Posterior vena cava (tissue), 2 donors: ENCODE measurements around the gene UCN. TPM values are rescaled to one million over a fixed set of nuclear protein-coding genes. Genes with fewer than 3 reads are reported as not detected.
A peak's percentile ranks its signal among the peaks of the same experiment; 100 is the strongest.
"Not testable (repeated sequence)": the region's sequence is repeated elsewhere in the genome, so short reads cannot be mapped to it uniquely, and the experiment has no call there.

Source experiments
- DNase-seq: peaks from one replicate; pipeline ENCODE4 v3.0.0-alpha.2; 2020; ENCODE audit warnings: low spot score
- intact Hi-C, 2 donors: fragments of 100-400 bp; cut with DNase I; formaldehyde crosslinking; loops; one replicate each; pipeline versions ENCODE4 v1.14.1 to v1.14.2; 2022 to 2023
- total RNA-seq, 2 donors: library from RNA; stranded (reverse); fragmentation: NEBNext Ultra II Directional; extraction: Animal tissue kit (Norgen Biotek cat#: 25700); gene quantifications; one replicate each; pipeline ENCODE4 v1.2.1, GENCODE V29; 2021
- donor health status: DM: yes; HTN: yes; CAD: no.
- donor health status: DM: yes; HTN: yes; CAD: no.

Gene UCN
- total RNA-seq, 2 donors from 2014 or later = 0.95 to 1.2 TPM

DNA sequence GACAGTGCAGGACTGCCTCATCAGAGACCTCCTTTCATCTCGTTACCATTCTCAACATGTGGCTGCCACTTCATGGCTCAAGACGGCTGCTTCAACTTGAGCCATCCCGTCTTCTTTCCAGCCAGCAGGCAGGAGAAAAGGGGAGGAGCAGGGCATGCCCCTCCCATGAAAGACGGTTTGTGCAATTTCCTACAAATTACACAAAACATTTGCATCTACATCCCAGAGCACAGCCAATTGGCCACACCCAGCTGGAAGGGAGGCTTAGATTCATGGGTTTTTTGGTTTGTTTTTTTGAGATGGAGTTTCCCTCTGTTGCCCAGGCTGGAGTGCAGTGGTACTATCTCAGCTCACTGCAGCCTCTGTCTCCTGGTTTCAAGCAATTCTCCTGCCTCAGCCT is 11.8 kb downstream of the UCN start:
- peak; percentile 20 for DNase-seq

DNA sequence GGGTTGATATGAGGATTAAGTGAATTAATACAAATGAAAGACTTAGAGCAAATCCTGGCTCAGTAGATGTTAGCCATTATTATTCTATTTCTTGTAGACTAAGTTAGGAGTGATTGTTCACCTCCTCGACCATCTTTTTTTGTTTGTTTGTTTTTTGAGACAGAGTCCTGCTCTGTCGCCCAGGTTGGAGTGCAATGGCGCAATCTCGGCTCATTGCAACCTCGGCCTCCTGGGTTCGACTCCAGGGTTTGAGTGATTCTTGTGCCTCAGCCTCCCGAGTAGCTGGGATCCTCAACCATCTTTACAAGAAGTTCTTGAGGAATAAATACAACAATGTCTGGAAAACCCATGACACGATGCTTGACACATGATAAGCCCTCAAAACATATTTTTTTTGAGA is 13.3 kb downstream of the UCN start:
- DNase-seq = peak; percentile 12
- intact Hi-C loops = no loop called here

More for the DNA sequence above, 11.8 kb downstream of the UCN start:
- intact Hi-C loops = no loop called here

DNA sequence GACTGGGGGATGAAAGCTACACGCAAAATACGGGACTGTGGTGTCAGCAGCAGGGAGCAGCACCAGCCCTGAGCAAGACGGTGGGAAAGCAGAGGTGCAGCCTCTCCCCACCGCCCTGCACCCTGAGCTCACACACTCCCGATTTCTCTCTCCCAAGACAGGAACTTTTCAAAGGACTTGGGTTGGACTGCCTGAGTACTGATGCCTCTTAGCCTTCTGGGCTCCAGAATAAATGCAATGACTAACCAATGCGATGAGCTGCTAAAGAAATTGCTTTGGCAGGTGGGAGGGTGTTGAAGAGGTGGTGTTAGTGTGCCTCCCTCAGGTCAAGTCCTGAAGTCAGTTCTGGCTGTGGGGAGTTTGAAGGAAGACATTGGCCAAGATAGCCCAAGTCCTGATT is 16.4 kb downstream of the UCN start:
- peak; percentile 4 for DNase-seq
- intact Hi-C loops = no loop called here

DNA sequence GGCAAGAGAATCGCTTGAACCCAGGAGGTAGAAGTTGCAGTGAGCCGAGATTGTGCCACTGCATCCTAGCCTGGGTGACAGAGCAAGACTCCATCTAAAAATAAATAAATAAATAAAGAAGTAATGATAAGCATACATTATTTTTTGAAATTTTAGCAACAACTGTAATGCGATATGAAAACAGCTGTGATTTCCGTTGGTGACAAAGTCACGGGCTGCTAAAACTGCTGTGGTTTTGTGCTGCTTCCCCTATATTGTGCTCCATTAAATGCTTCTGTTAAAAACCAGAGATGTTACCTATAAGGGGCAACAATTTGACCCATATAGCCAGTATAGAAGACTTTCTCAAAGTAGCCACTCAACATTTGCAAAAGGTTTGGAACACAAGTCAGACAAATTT is 17.7 kb downstream of the UCN start:
- intact Hi-C loops = no loop called here
- peak; percentile 22 for DNase-seq

DNA sequence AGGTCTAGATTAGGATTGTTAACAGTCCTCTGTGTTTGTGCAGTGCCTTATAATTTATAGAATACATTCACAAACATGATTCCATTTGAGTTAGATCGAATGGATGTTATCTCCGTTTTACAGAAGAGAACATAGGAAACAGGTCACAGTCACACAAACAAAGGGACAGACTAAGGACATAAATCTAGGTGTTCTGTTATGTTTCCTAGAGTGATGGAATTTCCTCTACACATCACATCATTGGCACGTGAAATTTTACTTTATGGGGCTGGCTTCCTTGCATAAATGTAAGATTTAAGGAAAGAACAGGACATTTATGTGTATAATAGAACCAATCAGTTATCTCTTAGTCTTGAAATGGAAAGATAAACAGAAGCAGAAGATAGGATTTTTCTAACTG is 19.6 kb downstream of the UCN start:
- intact Hi-C loops = loop anchor here in 1 of 2 donors (10.0 kb wide), 1 partner anchor 324 kb away; no protein-coding TSS in a partner anchor
- DNase-seq = no peak

DNA sequence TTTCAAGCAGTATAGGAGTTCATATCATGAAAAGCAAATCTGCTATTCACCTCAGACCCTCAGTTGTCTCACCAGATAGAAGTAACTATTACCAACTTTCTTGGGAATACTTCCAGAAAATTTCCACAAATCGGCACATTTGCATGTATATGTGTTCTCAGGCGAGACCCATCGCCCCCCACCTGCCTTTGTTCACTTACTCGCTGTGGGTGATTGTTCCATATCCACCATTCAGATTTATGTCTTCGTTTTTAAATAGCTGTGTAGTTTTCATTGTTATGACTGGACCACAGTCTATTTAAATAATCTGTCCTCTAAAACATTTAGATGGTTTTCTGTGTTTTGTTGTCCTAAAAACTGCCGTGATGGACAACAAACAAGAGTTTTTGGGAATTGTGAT is 22.8 kb downstream of the UCN start:
- intact Hi-C loops = loop anchor here in 1 of 2 donors (10.0 kb wide), 1 partner anchor 321 kb away; no protein-coding TSS in a partner anchor
- DNase-seq = peak; percentile 40

DNA sequence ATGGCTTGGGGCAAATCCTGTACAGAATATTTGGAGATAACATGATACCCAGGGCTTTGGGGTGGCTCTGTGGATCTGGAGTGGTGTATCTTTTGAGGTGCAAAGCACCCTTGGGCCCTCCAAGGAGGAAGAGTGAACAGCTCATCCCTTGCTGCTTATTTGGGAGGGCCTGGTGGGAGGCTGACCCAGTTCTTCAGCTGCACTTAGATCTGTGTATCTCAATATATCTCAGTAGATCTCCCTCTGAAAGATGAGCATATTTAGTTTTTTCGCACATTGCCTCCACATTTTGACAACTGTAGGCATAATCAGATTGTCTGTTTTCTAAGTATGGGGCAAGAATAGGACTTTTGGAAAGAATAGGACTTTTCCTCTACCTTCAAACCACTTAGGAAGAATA is 23.2 kb downstream of the UCN start:
- intact Hi-C loops = loop anchor here in 1 of 2 donors (10.0 kb wide), 1 partner anchor 320 kb away; no protein-coding TSS in a partner anchor

DNA sequence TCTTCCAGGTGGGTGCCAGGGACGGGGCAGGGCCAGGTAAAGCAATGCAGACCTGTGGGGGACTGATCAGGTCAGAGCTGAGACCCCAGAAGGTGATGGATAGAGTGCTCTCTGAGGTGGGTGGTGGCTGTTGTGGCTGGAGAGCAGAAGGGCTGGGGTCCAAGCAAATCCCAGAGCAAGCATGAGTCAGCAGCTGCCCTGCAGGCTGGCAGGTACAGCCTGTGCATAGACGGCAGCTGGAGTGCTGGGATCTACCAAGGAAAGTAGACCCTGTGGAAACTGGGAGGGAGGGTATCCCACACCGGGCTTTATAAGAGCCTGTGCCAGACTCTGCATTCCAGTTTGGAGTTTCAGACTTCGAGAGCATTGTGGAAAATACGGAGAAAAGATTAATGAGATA is 25.4 kb downstream of the UCN start:
- intact Hi-C loops = loop anchor here in 1 of 2 donors (10.0 kb wide), 1 partner anchor 318 kb away; no protein-coding TSS in a partner anchor
- DNase-seq = peak; percentile 48

More for the DNA sequence above, 23.2 kb downstream of the UCN start:
- peak; percentile 2 for DNase-seq

DNA sequence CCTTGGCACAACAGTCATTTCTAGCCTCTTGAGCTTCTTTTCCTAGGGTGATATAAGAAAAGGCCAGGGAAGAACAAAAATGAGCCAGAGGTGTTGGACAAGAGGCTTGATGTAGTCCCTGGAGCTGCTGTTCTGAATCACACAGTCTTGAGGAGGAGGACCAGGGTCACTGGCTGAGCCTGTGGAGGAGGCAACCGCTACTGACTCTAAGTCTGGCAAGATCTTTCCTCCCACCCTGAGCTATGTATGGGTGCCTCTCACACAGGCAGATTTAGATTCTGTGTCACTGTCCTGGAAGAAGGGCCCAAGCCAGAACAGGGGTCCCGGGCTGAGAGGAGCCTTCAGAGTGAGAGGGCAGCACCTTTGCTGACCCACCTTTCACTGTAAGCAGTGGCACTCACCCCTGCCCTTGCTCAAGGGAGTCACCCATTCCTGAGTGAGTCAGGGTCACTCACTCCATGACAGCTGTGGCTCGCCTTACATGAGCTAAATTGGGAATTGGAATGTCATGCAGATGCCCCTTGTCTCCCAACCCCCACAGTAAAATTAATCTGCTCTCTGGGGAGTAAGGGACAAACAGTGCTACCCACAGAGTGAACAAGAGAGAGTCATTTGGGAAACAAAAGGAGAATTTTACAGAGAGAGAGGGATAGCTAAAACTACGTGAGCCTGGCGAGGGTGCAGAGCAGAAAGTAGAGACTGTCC is 26.2 kb downstream of the UCN start, which contains the start of gene TRIM54:
TSS of gene TRIM54 (plus strand) at position 575 of the 705 bp plus-strand sequence. CDS start 303 bp downstream, outside the sequence.
- intact Hi-C loops = loop anchor here in 1 of 2 donors (10.0 kb wide), 1 partner anchor 317 kb away; no protein-coding TSS in a partner anchor

DNA sequence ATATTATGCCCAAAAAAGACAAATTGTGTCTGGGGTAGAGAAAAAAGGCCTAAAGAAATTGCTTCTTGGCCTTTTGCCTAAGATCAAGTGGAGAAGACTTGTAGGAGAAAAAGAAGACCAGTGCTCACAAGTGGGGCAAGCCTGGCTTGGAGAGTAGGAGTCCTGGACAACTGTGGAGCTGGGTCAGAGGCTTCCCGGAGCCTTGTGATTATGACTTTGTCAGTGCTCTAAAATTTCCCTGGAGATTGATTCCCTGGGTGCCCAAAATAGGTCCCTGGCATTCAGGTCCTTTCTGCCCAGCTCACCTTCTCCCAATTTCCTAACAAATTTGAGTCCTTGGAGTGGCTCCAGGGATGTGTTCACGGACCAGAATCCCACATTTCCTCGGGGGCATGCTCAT is 26.8 kb downstream of the UCN start:
- intact Hi-C loops = loop anchor here in 1 of 2 donors (10.0 kb wide), 1 partner anchor 317 kb away; no protein-coding TSS in a partner anchor
- DNase-seq = peak; percentile 42

More for the DNA sequence above, 26.2 kb downstream of the UCN start, which contains the start of gene TRIM54:
- DNase-seq = peak; percentile 72

DNA sequence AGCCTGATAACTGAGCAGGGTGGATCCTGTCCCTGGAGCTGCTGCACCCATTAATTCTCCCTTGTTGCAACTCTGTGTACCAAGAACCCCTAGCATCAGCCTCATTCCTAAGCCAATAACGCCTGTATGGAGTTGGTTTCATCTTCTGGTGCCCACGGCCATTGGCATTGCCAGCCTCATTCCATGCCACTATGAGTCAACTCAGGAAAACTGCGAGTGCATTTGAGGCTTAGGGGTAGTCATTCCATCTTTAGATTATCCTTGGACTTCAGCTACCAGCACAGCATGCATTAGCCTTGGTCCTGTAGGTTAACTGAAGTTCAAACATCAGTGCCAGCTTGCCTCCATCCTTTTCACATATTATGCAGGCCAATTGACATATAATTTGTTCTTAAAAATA is 27.4 kb downstream of the UCN start:
- no peak for DNase-seq
- intact Hi-C loops = loop anchor here (1.0 to 10.0 kb wide), 2 partner anchors 184 to 316 kb away; no protein-coding TSS in a partner anchor

DNA sequence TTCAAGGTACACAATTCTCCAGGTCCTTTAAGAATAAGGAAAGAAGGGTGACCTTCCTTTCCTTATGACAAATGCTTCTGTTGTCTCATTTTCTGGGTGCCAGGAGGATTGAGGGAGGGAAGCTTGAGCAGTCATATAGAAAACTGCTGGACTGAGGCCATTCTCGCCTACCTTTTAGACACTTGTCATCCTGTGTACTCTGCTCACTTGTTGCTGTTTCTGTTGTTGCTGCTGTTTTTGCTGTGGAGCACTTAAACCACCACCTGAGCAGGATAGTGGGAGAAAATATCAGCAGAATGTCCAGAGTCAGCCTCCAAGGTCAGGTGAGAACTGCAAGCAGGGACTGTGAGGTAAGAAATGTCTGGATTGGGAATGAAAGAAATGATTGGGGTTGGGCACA is 30.2 kb downstream of the UCN start:
- no peak for DNase-seq
- intact Hi-C loops = loop anchor here in 1 of 2 donors (5.0 kb wide), 1 partner anchor 176 kb away; no protein-coding TSS in a partner anchor

DNA sequence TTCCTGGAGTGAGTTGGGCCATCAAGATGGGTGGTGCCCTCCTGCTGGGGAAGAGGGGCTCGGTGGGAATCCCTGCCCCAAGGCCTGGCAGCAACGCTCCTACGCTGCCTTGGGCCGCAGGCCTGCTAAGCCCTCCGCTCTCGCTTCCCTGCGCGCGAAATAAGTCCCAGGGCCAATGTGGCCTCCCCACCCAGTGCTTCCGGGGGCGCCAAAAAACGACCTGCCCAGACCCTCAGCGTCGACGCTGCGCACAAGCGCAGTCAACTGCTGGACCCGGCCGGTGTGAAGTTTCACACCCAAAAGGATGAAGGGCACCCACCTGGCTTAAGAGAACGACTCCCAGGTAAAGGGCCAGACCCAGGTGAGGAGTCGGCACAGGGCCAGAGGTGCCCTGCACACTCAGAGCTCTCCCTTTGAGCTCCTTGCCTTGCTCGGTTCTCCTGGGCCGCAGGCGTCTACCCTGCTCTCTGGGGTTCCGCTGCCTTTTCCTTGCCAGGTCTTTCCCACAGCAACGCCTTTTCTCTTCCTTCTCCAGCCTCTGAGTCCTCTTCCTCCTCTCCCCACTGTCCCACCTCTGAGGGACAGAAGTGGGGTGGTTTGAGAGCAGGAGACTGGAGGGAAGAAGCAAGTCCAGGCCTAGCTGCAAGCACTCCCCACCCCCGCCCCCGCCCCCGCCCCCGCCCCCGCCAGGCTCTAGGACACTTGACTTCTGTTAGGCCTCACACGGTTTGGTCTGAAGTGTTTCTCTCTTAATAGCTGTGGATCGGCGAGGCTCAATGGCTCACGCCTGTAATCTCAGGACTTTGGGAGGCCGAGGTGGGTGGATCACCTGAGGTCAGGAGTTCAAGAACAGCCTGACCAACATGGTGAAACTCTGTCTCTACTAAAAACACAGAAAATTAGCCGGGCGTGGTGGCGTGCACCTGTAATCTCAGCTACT is 32.8 kb downstream of the UCN start, which contains the start of gene DNAJC5G:
TSS of gene DNAJC5G (plus strand) at position 223 of the 940 bp plus-strand sequence. CDS start 1,296 bp downstream, outside the sequence.
- peak; percentile 63 for DNase-seq
- intact Hi-C loops = loop anchor here in 1 of 2 donors (5.0 kb wide), 1 partner anchor 173 kb away; no protein-coding TSS in a partner anchor

DNA sequence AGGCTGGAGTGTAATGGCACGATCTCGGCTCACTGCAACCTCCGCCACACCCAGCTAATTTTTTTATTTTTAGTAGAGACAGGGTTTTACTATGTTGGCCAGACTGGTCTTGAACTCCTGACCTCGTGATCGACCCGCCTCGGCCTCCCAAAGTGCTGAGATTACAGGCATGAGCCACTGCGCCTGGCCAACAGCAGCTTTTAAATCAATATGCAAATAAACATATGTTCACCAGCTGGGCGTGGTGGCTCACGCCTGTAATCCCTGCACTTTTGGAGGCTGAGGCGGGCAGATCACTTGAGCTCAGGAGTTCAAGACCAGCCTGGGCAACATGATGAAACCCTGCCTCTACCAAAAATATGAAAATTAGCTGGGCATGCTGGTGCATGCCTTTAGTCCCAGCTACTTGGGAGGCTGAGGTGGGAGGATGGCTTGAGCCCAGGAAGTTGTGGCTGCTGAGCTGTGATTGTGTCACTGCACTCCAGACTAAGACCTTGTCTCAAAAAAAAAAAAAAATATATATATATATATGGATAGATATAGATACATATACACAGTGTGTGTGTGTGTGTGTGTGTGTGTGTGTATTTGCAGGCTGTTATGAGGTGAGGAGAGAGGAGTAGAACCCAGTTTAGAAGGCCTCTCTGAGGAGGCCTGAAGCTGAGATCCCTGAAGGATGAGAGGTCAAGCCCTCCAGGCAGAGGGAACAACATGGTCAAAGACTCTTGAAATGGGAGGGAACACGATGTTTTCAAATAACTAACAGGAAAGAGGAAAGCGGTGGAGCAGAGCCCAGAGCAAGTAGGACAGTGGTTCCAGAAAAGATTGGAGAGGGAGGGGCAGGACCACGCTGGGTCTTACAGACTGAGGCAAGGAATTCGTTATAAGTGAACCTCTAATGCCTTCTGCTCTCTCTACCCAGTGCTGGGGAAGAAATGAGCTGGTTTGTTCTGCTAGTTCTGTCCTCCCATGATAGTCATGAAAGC is 35.4 kb downstream of the UCN start:
- intact Hi-C loops = not testable (repeated sequence)
- peak; percentile 23 for DNase-seq

DNA sequence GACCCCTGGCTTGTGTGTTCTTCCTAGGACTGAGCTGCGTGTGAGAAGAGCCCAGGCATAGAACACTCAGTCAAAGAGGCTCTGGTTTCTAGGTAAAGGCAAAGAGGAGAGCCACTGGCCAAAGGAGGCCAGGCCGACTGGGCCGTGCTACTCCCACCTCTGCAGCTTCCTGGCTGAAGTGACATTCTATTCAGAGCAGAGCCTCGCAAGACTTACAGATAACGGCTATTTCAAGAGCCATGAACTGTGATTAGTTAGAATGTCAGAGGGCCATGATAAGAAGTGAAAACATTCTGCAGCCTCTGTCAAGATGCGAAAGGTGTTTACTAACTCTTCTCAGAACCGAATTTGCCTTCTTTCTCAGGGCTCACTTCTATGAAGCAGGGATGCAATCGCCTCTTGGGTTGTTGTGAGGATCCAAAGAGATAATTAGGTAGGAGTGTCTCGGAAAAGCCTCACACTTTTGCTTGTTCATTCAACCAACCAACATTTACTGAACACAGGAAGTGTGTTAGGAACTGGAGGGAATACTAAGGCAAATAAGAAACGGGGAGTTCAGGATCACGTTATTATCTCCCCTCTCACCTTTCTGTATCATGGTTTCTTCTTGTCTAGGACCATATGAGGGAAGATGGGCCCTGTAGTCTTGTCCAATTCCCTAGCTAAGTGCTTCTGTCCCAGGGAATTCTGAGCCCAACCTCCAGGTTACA is 36.5 kb downstream of the UCN start:
- DNase-seq = peak; percentile 13
- intact Hi-C loops = no loop called here

DNA sequence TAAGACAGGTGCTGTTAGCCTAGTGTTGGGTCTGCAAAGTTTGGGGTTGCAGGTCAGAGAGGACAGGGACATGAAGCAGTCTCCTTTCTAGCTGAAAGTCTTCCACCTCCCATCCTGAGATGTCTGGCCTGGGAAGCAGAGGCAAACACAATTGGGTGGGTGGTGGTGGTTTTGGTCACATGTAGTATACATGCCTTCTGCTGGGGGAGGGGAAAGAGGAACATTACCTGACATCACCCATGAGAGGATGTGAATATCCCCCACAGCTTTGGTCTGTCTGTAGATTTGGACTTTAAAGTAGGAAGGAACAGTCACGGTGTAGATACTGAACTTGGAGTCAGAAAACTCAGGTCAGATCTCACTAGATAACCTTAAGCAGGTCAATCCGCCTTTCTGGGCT is 37.6 kb downstream of the UCN start:
- DNase-seq = no peak
- intact Hi-C loops = no loop called here

DNA sequence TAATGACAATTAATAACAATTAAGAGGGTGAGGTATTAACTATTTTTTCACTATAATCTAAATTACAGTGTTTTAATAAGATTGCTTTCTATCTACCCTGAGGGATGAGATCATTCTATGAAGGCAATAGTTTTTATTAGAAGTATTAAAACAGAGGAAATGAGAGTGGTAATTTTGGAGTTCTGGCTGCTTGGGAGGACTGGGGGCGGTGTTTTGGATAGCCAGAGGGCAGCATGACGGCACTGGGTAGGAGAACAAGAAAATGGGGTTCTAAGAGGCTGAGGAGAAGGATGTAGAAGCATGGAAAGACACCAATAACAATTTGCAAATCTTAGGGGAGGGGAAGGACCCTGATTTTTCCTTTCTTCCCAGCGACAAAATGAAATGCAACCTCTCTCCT is 38.1 kb downstream of the UCN start:
- intact Hi-C loops = no loop called here
- no peak for DNase-seq
